Measurements from ENCODE around the gene AFF4. TPM values are rescaled to one million over a fixed set of nuclear protein-coding genes. Genes with fewer than 3 reads are reported as not detected.

Gene AFF4
- total and polyA plus RNA-seq, 2 experiments from 2014 or later, result 32.5 to 83.6 TPM

DNA sequence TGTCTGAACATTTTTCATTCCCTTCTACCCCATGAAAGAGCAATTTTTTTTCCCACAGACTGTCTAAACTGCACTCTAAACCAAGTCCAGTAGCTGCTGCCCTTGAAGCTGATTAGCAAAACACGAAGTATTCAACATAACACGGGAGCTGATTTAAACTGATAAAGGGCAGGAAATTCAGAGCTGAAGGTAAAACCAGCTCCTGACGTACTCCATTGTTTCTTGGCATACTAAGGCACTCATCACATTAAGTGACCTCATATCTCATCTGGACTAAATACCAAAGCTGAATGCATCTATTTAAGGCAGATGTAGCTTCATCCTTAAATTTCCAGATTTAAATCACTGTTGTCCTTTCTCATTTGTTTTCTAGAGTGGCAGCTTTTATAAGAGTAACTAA, 109.1 kb downstream of the AFF4 start:
- H3K36me3 ChIP-seq, result no peaks in the 10 kb centered on the region

DNA sequence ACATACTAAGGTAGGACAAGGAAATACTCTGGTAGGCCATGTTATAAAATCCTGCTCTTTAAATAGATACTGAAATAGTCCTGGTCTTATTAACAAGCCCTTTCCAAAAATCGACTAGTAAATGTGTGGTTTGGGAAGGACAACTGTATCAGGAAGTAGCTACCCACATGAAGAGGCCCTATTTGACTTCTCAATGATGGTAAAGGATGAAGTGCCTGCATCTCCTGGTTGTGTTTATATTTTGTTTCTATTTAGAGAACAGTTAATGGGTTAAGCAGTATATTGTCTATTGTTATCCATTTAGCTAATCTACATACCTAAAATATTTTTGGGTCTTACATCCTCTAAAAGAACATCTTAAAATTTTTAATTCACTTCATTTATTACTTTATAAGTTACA, 109.6 kb downstream of the AFF4 start:
- Histone ChIP-seq H3K27ac (no peak overlapping the region), H3K4me1 (ENCODE audit: low read depth) (peaks cover 5% of the 10 kb centered on the region)
- TF ChIP-seq, protein P1, sequence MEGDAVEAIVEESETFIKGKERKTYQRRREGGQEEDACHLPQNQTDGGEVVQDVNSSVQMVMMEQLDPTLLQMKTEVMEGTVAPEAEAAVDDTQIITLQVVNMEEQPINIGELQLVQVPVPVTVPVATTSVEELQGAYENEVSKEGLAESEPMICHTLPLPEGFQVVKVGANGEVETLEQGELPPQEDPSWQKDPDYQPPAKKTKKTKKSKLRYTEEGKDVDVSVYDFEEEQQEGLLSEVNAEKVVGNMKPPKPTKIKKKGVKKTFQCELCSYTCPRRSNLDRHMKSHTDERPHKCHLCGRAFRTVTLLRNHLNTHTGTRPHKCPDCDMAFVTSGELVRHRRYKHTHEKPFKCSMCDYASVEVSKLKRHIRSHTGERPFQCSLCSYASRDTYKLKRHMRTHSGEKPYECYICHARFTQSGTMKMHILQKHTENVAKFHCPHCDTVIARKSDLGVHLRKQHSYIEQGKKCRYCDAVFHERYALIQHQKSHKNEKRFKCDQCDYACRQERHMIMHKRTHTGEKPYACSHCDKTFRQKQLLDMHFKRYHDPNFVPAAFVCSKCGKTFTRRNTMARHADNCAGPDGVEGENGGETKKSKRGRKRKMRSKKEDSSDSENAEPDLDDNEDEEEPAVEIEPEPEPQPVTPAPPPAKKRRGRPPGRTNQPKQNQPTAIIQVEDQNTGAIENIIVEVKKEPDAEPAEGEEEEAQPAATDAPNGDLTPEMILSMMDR (IDR thresholded peaks at IDR 0.05; ENCODE audit: low read depth, low read length), result no peak

More for the DNA sequence above, 109.1 kb downstream of the AFF4 start:
- Histone ChIP-seq H3K4me1 (ENCODE audit: low read depth) (peaks cover 5% of the 10 kb centered on the region), H3K27me3 (no peaks in the 10 kb centered on the region), H3K4me3 (no peak overlapping the region), H3K27ac (no peak overlapping the region), H3K9me3 (ENCODE audit: low read depth) (no peaks in the 10 kb centered on the region)
- TF ChIP-seq, protein P1 (IDR thresholded peaks at IDR 0.05; ENCODE audit: low read depth, low read length), result no peak
- no peak for DNase-seq (ENCODE audit: low read depth in 1 of 2, low spot score in 1 of 2)

DNA sequence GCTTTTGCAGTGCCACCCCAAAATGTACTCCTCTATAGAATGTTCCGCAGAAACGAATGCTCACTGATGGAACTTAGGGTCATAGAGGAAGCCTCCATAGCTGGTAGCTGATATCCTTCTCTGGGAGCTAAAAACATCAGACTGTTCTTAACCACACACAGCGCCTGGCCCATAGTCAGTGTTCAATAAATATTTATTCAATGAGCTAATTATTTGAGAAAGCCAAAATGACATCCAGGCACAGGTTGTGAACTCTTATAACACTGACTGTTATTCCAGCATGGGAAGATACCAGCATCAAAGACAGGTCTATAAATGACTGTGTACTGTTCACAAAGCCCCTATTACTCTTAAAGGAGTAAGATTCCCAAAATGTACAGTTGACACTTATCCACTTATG, 110.1 kb downstream of the AFF4 start:
- TF ChIP-seq, protein P1 (IDR thresholded peaks at IDR 0.05; ENCODE audit: low read depth, low read length), result no peak
- Histone ChIP-seq H3K9me3 (ENCODE audit: low read depth) (no peaks in the 10 kb centered on the region), H3K27me3 (no peaks in the 10 kb centered on the region), H3K4me3 (no peak overlapping the region), H3K27ac (no peak overlapping the region), H3K4me1 (ENCODE audit: low read depth) (peaks cover 5% of the 10 kb centered on the region), H3K36me3 (no peaks in the 10 kb centered on the region)
- no peak for DNase-seq (ENCODE audit: low read depth in 1 of 2, low spot score in 1 of 2)

More for the DNA sequence above, 109.6 kb downstream of the AFF4 start:
- DNase-seq (ENCODE audit: low read depth in 1 of 2, low spot score in 1 of 2), result no peak
- Histone ChIP-seq H3K36me3 (no peaks in the 10 kb centered on the region), H3K9me3 (ENCODE audit: low read depth) (no peaks in the 10 kb centered on the region), H3K4me3 (no peak overlapping the region), H3K27me3 (no peaks in the 10 kb centered on the region)

DNA sequence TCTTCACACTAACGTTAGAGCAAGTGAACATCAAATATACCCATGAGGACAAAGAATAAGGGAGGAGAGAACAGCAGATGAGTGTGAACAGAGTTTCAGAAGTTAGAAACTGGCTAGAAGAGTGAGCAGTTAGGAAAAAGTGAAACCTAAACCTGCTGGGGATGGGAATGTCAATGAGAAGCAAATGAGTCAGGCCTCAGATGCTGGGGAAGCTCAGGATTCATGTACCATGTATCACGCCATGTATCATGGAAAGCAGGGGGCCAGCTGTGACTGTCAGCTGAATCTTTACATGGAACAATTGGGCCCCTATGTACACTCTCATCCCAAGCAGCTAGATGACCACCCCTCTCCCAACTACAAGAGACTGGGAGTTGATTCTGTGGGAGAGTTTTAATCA, 113.4 kb downstream of the AFF4 start:
- TF ChIP-seq, protein P1 (IDR thresholded peaks at IDR 0.05; ENCODE audit: low read depth, low read length), result no peak
- Histone ChIP-seq H3K4me1 (ENCODE audit: low read depth) (peaks cover 5% of the 10 kb centered on the region), H3K9me3 (ENCODE audit: low read depth) (no peaks in the 10 kb centered on the region), H3K4me3 (no peak overlapping the region), H3K36me3 (no peaks in the 10 kb centered on the region), H3K27me3 (no peaks in the 10 kb centered on the region), H3K27ac (no peak overlapping the region)
- DNase-seq (ENCODE audit: low read depth in 1 of 2, low spot score in 1 of 2), result no peak

DNA sequence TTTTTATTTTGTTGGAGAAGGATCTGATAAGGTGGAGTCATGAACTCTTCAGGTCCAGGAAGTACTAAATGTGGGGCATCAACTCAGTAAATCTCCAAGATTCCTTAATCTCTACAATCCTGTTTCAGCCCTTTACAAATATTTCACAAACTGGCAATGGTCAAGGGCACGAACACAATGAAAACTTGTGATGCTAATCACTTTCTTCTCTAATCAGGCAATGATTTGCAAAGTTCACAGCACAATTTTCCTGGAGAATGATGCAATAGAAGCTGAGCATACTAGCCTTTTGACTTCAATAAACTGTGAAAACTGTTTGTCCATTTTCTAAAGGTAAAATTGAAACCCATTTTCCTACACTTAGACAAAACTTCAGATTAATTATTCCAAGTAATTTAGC, 114.1 kb downstream of the AFF4 start:
- no peaks in the 10 kb centered on the region for H3K36me3 ChIP-seq
- H3K27me3 ChIP-seq, result no peaks in the 10 kb centered on the region
- no peak overlapping the region for H3K27ac ChIP-seq
- H3K4me1 ChIP-seq (ENCODE audit: low read depth), result peaks cover 4% of the 10 kb centered on the region
- no peak for DNase-seq (ENCODE audit: low read depth in 1 of 2, low spot score in 1 of 2)
- no peaks in the 10 kb centered on the region for H3K9me3 ChIP-seq (ENCODE audit: low read depth)
- no peak overlapping the region for H3K4me3 ChIP-seq
- TF ChIP-seq, protein P1 (IDR thresholded peaks at IDR 0.05; ENCODE audit: low read depth, low read length), result no peak

DNA sequence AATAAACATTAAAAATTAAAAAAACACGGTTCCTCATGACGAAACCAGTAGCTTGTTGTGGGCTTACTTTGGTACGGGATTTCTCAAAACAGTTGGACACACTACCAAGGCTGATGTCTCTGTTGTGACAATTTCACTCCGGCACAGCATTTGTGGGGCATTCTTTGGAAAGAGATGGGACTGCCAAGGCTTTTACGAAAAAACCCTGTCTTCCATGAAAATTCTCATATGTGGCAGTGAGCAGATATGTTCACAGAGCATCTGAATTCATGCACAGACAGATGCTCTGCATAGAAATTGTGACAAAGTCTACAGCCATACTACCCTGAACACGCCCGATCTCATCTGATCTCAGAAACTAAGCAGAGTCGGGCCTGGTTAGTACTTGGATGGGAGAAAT, 115.2 kb downstream of the AFF4 start:
- Histone ChIP-seq H3K36me3 (no peaks in the 10 kb centered on the region), H3K4me3 (no peak overlapping the region), H3K27me3 (no peaks in the 10 kb centered on the region), H3K27ac (no peak overlapping the region), H3K4me1 (ENCODE audit: low read depth) (no peaks in the 10 kb centered on the region), H3K9me3 (ENCODE audit: low read depth) (no peaks in the 10 kb centered on the region)
- TF ChIP-seq, protein P1 (IDR thresholded peaks at IDR 0.05; ENCODE audit: low read depth, low read length), result no peak
- no peak for DNase-seq (ENCODE audit: low read depth in 1 of 2, low spot score in 1 of 2)

Measured in cardiac muscle cell (in vitro differentiated cells and primary cell).